GM21786 (cell line): ENCODE measurements around the gene HOXD10.

ENCODE experiments used
- ATAC-seq: cut with Tn5 transposase; IDR thresholded peaks from one replicate; pipeline ENCODE4 v1.9.1; 2021; ENCODE audit not compliant: unreplicated experiment

HOXD10 gene

DNA sequence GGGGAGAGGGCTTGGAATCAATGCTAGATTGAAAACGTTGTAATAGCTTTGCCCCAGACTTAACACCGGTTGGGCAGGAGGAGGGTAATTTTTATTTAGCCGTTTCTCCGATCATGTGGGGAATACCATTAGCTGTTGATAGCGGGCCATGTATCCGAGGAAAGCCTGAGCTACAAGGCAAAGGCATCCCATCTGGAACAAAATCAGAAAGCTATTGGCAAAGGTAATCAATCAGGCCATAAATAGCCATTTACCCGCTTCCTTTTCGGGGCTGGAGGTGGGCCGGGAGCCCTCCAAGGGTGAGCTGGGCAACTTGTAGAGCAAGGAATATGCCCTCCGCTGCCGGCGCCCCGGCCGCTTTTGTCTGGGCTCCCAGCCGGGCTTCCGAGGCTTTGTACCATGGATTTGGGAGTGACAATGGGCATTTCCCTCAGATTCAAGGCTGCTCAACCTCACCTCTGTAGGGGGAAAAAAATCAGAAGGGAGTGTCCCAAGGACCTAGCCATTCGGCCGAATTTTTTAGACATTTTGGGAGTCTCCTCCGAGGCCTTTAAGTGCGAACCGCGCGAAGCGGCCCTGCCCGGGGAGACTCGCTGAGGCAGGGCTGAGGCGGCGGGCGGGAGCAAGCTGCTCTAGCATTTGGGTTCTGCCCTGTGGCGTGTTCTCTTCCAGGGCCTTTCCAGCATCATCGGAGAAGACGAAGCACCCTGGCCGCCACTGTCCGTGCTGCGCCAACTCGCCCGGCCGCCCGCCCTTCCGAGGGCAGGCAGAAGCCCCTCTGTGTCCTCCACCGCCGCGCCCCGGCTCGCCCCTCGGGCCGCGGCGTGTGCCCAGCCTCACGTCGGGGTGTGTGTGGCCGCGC is 4.8 kb downstream of the HOXD10 start:
- ATAC-seq = no peak

DNA sequence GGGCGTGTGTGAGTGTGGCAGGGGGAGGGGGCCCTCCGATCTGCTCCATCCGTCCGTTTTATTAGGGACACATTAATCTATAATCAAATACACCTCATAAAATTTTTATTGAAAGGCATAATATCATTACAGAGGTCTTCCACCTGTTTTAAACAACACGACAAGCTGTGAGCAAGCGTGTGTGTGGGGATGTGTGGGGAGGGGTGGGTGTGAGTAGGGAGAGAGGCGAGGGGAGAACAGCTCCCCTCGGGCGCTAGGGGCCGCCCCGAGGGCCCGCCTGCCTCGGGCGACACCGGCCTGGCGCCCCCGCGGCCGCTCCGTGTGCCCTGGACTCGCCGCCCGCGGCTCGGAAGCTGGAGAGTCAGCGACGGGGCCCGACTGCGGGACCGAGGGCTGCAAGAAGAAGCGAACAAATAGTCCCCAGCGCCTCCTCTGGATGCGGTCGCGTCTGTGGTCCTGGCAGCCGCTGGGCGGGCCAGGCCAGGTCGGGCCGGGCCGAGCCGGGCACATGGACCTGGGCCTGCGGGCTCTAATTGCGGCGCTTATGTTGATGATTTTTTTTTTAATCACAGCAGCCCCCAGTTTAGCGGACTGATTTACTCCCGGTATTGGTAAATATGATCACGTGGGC is 5.6 kb downstream of the HOXD10 start:
- no peak for ATAC-seq

DNA sequence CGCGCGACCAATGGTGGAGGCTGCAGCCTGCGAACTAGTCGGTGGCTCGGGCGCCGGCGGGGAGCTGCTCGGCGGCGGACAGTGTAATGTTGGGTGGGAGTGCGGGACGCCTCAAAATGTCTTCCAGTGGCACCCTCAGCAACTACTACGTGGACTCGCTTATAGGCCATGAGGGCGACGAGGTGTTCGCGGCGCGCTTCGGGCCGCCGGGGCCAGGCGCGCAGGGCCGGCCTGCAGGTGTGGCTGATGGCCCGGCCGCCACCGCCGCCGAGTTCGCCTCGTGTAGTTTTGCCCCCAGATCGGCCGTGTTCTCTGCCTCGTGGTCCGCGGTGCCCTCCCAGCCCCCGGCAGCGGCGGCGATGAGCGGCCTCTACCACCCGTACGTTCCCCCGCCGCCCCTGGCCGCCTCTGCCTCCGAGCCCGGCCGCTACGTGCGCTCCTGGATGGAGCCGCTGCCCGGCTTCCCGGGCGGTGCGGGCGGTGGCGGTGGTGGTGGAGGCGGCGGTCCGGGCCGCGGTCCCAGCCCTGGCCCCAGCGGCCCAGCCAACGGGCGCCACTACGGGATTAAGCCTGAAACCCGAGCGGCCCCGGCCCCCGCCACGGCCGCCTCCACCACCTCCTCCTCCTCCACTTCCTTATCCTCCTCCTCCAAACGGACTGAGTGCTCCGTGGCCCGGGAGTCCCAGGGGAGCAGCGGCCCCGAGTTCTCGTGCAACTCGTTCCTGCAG is 6.3 kb downstream of the HOXD10 start, which contains the start of gene HOXD9:
TSS of gene HOXD9 (plus strand) at position 37 of the 728 bp plus-strand sequence. CDS start at position 87, 50 bp downstream.
- ATAC-seq = no peak

DNA sequence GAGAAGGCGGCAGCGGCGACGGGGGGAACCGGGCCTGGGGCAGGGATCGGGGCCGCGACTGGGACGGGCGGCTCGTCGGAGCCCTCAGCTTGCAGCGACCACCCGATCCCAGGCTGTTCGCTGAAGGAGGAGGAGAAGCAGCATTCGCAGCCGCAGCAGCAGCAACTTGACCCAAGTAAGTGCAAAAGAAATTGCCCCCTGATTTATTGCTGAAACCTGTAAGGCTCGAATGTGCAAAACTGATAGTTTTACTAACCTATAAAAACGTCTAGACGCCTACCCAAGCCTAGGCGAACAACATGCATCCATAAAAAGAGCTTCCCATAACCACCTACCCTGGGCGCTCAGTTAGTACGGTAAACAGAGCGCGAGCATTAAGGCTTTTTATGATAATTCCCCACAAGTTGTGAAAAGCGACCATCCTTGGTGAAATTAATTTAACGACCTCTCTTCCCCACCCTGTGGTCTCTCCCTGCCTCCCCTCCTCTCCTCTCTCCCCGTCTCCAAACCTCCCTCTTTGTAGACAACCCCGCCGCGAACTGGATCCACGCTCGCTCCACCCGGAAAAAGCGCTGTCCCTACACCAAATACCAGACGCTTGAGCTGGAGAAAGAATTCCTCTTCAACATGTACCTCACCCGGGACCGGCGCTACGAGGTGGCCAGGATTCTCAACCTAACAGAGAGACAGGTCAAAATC is 7.0 kb downstream of the HOXD10 start:
- ATAC-seq = no peak

DNA sequence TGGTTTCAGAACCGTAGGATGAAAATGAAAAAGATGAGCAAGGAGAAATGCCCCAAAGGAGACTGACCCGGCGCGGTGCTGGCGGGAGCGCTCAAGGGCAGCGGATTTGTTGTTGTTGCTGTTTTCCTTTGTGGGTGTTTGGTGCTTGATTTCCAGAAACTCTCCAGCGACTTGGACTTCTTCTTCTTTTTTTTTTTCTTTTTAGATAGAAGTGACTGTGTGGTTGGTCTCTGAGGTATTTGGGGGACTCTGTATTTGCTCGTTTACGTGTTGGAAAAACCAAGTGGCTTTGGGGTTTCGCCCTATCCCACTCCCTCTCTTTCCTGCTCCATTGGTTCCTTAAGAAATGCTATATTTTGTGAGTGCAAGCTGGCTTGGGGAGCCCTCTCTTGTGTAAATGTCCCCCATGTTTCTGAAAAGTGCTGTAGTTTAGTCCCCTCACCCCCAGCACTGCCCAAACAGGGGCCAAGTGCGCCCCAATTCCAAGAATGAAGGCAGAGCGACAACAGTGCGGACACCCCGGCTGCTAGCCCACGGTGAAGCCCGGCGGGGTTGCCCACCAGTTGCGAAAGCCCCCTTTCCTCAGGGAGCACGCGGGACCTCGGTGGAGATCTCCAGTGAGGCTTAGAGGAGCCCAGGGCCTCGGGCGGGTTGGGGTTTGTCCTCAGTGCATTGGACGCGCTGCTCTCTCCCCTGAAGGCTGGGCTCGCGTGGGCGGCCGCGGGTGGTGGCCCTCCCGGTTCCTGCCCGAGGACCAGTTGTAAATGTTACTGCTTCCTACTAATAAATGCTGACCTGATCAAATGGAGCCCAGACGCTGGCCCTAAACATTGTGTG is 7.8 kb downstream of the HOXD10 start:
- ATAC-seq = no peak

DNA sequence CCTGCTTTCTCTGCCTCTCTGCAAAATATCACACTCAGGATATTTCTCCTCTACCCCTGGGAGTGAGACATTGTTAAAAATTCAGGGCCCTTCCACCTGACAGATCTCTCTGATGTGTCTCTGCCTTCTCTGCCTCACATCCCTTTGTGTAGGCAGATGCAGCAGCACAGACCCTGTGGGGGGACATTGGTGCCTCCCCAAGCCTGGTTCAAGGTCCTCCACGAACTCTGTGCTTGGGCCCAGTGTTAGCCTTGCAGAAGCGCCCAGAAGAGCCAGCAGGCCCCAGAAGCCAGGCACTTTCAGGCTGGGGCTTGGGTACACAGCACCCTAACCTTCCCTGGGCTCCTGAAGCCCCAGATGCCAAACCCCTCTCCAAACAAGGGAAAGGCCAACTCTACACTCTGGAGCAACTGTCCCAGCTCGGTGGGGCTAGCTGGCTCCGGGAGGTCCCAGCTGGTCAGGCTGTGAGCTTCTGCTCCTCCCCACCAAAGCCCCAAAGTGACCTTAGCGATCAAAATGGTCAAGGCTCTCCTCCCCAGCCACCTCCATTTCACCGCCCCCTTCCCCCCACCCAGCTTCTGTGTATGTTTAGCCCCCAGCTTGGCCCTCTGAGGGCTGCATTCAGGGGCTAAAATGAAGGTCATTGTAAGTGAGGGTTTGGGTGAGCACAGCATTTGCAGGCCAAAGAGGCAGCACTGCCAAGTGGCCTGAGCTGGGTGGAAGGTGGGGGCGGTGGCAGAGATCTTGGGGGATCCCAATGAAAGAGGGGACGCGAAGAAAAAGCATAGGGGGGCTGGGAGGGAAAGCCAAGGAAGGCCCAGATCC is 8.6 kb downstream of the HOXD10 start:
- no peak for ATAC-seq

DNA sequence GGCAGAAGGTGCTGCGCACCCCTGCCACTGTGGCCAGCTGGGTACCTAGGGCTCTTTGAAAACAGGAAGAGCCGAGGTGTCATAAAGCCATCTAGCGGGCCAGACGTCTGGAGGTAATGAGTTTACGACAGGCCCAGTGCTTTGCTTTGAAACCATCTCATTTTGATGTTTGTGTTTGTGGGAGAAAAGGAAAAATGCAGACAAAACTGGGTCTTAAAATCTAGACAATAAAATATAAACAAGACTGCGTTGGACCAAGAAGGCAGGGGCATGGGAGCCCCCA is 9.1 kb downstream of the HOXD10 start:
- no peak for ATAC-seq

DNA sequence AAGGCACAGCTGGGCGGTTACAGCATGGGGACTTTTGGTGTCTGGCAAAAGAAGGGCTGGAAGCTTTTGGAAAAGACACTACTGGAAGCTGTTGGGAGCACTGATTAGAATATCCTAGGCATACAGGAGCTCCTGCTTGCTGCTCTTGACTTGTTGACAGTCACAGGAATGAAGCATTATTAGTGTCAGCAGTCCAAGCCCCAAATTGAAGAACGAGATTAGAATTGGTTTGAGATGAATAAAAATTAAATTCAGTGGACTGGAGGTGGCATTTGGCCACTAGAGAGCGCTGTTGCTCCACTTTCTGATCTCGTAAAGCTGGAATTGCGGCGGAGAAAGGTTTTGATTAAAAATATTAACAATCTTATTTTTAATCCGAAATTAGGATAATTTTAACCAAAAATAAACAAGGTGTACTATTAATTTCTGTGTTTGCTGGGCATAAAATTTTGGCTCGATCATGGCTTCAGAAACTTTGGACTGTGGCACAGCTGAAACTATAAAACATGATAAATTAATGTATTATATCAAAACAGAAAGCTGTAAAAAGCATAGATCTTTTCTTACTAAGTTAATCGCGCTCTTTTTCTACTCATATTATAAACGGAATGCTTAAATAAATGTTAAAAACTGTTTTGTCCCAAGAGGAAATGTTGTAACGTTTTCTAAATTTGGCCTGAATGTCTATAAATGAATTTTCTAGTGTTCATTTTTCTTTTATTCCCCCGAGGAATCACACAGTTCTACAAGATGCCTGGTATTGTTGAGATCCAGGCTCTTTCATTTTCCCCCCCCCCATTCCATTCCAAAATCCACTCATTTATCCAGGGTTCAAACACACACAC is 10.6 kb downstream of the HOXD10 start:
- ATAC-seq = no peak

DNA sequence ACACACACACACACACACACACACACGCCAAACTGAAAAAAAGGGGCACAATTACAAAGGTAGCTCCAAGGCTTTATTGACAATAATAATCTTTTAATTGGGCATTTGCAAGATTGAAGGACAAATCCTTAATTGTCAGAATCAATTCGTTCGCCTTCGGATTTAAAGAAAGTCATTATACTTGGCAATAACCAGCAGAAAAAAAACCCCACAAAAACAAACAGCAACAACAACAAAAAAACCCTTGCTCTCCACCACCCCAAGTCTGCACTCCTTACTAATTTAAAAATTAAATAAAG is 11.1 kb downstream of the HOXD10 start:
- ATAC-seq = no peak

DNA sequence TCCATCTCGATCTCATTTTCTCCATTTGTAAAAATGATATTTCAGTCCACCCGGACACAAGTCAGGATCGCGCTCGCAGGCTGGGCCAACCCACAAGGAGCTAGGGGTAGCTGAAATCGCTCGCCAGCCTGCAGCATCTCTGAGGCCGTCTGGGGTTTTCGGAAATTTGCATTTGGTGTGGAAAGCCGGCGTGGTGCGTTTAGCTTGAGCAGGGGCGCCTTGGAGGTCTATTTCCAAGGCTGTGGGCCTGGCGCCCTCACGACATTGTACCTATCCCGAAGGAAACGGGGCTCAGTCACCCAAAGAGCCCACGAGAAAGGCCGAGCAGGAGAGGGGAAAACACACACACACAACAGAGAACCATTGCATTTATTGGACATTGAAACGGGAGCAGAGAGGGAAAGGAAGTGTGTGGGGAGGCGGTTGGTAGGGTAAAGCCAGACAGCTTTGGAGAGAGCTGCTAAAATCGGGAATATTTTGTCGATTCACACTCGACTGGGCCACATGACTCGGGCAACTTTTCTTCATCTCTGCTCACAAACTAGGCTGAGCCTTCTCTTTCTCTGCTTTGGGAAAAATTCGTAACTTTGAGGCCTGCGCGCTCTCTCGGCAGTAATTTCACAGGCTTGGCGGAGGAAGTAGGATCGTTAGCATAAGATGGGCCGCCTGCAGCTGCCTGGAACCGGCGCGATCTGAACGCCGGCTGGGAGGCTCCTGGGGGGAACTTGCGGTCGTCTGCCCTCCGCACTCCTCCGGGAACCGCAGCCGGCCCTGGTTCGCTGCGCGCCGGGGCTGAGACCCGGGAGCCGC is 11.8 kb downstream of the HOXD10 start:
- ATAC-seq = no peak

DNA sequence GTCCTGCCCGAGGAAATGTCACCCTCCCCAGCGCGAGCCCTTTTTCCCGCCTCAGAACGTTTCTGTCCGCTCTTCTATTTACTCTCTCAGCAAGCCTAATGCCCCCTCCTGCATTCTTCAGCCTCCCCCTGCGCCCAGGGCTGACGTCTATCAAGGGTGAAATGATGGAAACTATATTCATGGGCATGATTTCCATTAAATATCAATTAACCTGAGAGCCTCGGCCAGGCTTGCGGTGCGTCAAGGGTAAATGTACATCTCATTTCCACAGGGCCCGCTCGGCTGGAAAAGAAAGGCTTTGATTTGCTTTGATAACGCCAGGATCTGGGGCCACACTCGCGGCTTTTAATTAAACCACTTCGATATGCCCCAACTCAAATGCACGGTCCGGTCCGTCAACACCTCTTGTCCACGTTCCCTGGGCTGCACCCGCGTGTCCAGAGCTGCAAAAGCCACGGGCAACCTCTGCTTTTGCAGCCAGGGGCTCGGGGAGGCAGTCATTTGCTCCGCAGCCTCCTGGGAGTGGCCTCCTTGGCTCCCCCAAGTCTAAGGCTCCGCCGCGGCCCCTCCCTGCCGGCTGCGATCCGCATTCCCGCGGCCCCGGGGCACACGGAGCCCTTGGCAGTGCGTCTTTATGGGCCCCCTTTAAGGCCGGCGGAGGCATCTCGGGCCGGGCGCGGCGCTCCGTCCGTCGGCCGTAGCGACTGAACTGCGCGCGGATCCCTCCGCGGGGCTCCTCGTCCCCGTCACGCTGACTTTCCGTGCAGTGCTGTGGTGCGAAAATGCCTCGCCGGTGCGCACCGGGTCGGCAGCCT is 12.6 kb downstream of the HOXD10 start, which contains the start of gene HOXD8:
TSS of gene HOXD8 (plus strand) at position 724 of the 815 bp plus-strand sequence. CDS start 662 bp downstream, outside the sequence.
- ATAC-seq = no peak

DNA sequence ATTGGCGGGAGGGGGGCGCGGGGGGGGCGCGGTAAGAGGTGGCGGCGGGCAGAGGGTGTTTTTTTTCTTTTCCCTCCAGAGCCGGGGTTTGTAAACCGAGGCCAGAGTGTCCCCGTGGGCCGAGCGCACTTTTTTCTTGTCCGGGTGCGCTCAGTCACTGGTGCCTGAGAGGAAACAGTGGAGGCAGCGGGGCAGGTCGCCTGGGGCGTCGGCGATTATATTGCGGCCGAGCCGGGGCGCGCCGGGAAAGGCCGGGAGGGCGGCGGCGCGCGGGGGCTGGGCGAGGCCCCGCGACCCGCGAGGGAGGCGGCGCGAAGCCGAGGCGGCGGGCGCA is 13.2 kb downstream of the HOXD10 start:
- ATAC-seq = no peak

DNA sequence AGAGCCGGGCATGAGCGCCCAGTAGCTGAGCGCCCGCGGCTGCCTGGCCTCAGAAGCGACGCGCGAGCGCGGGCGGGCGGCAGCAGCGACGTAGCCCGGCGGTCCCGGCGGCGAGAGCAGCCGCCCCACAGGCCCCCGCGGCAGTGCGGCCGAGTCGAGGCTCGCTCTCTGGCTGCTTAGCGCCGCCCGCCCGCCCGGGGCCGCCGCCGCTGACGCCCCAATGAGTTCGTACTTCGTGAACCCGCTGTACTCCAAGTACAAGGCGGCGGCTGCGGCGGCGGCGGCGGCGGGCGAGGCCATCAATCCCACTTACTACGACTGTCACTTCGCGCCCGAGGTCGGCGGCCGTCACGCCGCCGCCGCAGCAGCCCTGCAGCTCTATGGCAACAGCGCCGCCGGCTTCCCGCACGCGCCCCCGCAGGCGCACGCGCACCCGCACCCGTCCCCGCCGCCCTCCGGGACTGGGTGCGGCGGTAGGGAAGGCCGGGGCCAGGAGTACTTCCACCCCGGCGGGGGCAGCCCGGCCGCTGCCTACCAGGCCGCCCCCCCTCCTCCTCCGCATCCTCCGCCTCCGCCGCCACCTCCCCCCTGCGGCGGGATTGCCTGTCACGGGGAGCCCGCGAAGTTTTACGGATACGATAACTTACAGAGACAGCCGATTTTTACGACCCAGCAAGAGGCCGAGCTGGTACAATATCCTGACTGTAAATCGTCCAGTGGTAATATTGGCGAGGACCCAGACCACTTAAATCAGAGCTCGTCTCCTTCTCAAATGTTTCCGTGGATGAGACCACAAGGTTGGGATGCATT is 13.8 kb downstream of the HOXD10 start:
- ATAC-seq = no peak

DNA sequence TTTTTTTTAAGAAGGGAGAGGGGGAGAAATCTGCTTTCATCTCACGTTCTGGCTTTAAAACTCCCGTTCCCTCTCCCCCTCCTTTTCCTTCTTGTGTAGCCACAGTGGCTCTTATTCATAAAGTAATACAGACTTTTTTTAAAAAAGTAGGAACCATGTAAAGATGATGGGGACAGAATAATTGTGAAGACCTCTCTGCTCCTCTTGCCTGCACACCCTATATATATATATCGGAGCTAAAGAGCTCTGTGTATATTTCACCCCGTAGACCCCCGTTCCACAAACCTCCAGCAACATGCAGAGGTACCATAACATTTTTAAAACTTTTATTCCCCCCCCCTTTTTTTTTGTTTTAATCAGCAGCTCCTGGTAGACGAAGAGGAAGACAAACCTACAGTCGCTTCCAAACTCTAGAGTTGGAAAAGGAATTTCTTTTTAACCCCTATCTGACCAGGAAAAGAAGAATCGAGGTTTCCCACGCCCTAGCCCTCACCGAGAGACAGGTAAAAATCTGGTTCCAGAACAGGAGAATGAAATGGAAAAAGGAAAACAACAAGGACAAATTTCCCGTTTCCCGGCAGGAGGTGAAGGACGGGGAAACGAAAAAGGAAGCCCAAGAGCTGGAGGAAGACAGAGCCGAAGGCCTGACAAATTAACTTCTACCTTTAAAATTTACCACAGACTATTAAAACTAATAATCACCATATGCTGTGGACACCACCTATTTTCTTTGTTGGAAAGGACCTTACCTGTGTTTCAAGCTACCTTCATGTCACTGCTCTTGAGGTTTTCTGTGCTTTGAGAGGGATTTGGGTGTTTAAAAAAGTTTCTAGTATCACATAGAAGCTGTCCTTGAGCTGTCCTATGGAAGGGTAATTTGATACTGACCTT is 14.6 kb downstream of the HOXD10 start:
- no peak for ATAC-seq

DNA sequence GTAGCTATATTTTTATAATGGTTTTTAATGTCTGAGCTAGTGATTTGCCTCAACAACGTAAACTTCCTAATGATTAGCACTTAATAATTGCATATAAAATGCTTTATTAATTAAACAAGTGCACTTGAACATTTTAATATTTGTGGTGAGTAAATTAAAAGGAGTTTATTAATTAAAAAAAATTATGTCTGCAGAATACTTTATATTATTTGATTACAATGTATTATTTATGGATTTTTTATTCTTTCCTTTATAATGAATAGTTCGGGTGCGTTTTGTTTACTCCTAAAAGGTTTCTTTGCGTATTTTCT is 15.2 kb downstream of the HOXD10 start:
- ATAC-seq = no peak
